Ishikawa (cell line): ENCODE results near the gene DMD.

Source experiments
- CEBPB ChIP-seq: IDR thresholded peaks from 2 replicates; pipeline ENCODE4 v1.6.1; 2012
- CREB1 ChIP-seq: IDR thresholded peaks from 2 replicates; pipeline ENCODE4 v1.6.1; 2012; ENCODE audit warnings: low read depth
- EGR1 ChIP-seq: IDR thresholded peaks from 2 replicates; pipeline ENCODE4 v1.6.1; 2012
- EP300 ChIP-seq: IDR thresholded peaks from 2 replicates; pipeline ENCODE4 v1.6.1; 2012; ENCODE audit warnings: borderline replicate concordance
- FOXM1 ChIP-seq: IDR thresholded peaks from 2 replicates; pipeline ENCODE4 v1.6.1; 2012; ENCODE audit warnings: low read depth, borderline replicate concordance
- NFIC ChIP-seq: IDR thresholded peaks from 2 replicates; pipeline ENCODE4 v1.6.1; 2012
- RAD21 ChIP-seq: IDR thresholded peaks from 2 replicates; pipeline ENCODE4 v1.6.1; 2012; ENCODE audit warnings: low read depth
- REST ChIP-seq: IDR thresholded peaks from 2 replicates; pipeline ENCODE4 v1.6.1; 2012; ENCODE audit warnings: low read depth, mild to moderate bottlenecking
- TAF1 ChIP-seq: IDR thresholded peaks from 2 replicates; pipeline ENCODE4 v1.6.1; 2012; ENCODE audit warnings: low read depth, mild to moderate bottlenecking
- TCF12 ChIP-seq: IDR thresholded peaks from 2 replicates; pipeline ENCODE4 v1.6.1; 2012; ENCODE audit warnings: low read depth
- TEAD4 ChIP-seq: IDR thresholded peaks from 2 replicates; pipeline ENCODE4 v1.6.1; 2012
- YY1 ChIP-seq: IDR thresholded peaks from 2 replicates; pipeline ENCODE4 v1.6.1; 2012; ENCODE audit warnings: low read depth
- ZBTB7A ChIP-seq: IDR thresholded peaks from 2 replicates; pipeline ENCODE4 v1.6.1; 2012; ENCODE audit warnings: low read depth
- TF ChIP-seq, protein P1 (sequence below): IDR thresholded peaks from 2 replicates; pipeline ENCODE4 v1.6.1; 2012
- TF ChIP-seq, protein P2 (sequence below): IDR thresholded peaks from 2 replicates; pipeline ENCODE4 v1.6.1; 2012

Gene DMD

GRCh38 chrX:31606771-31607170, 1604.6 kb downstream of the DMD start:
- TF ChIP-seq TEAD4, result no peak

- TF ChIP-seq ZBTB7A, result no peak
- TF ChIP-seq NFIC, result no peak
- TF ChIP-seq, protein P1, sequence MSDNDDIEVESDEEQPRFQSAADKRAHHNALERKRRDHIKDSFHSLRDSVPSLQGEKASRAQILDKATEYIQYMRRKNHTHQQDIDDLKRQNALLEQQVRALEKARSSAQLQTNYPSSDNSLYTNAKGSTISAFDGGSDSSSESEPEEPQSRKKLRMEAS, result no peak
- TF ChIP-seq, protein P2, sequence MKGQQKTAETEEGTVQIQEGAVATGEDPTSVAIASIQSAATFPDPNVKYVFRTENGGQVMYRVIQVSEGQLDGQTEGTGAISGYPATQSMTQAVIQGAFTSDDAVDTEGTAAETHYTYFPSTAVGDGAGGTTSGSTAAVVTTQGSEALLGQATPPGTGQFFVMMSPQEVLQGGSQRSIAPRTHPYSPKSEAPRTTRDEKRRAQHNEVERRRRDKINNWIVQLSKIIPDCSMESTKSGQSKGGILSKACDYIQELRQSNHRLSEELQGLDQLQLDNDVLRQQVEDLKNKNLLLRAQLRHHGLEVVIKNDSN, result no peak
- TF ChIP-seq TEAD4, result no peak
- TF ChIP-seq TAF1, result no peak
- no peak for TF ChIP-seq TCF12
- no peak for TF ChIP-seq YY1
- no peak for TF ChIP-seq EP300
- no peak for TF ChIP-seq REST
- no peak for TF ChIP-seq CREB1
- TF ChIP-seq RAD21, result no peak
- no peak for TF ChIP-seq FOXM1
- no peak for TF ChIP-seq EGR1
Observed at GRCh38 chrX:31604629-31605221, 1606.6 kb downstream of the DMD start.

GRCh38 chrX:31603411-31604120, 1607.8 kb downstream of the DMD start:
- no peak for TF ChIP-seq REST
- TF ChIP-seq TCF12, result no peak
- no peak for TF ChIP-seq RAD21
- no peak for TF ChIP-seq ZBTB7A
- no peak for TF ChIP-seq YY1
- TF ChIP-seq NFIC, result no peak
- no peak for TF ChIP-seq TAF1
- no peak for TF ChIP-seq CEBPB
- no peak for TF ChIP-seq FOXM1
- no peak for TF ChIP-seq EP300
- TF ChIP-seq TEAD4, result no peak
- no peak for TF ChIP-seq EGR1

GRCh38 chrX:31600823-31601222, 1610.5 kb downstream of the DMD start:
- TF ChIP-seq TEAD4 (no peak), EGR1 (no peak), ZBTB7A (no peak), EP300 (no peak), FOXM1 (no peak), CREB1 (no peak), YY1 (no peak), TAF1 (no peak), REST (no peak), NFIC (no peak), RAD21 (no peak), TCF12 (no peak), CEBPB (no peak)
- TF ChIP-seq, protein P1, result no peak
- TF ChIP-seq, protein P2, result no peak

DNA sequence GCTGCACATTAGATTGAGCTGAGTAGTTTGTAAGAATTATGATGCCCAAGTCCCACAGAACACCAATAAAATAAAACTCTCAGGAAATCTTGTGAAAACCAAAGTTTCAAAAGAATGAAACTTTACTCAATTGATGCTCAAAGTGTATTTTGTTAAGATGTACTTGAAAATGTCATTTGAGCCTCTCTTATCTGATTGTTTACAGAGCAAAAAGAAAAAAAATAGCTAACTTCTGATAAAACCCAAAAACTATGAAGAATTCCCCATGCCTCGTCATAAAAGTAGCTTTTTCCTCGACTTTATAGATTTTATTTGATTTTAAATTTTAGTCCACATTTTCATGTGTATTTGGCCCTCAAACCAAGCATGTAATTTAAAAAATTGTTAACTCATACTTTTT, 1618.0 kb downstream of the DMD start:
- TF ChIP-seq CREB1 (no peak), EGR1 (no peak), ZBTB7A (no peak), CEBPB (no peak), TCF12 (no peak), EP300 (no peak), REST (no peak), RAD21 (no peak), TEAD4 (no peak), TAF1 (no peak)
- TF ChIP-seq, protein P1, result no peak
- TF ChIP-seq, protein P2, result no peak
